ENCODE measurements around the gene TRPM3. TPM values are rescaled to one million over a fixed set of nuclear protein-coding genes. Genes with fewer than 3 reads are reported as not detected.

The TRPM3 gene
- polyA plus RNA-seq, 3 donors: not detected

- Histone ChIP-seq H3K36me3 (replicated peaks in 1 of 2; ENCODE audit: control insufficient read depth in 1 of 2, insufficient read depth in 2 of 2, low read length in 2 of 2) (no peaks in the 10 kb centered on the region), H3K4me2 (replicated peaks; ENCODE audit: extremely low read depth, low read length, poor library complexity, severe bottlenecking) (no peak overlapping the region), H3K79me2 (ENCODE audit: insufficient read depth, low read length) (no peaks in the 10 kb centered on the region), H3K27ac (ENCODE audit: low read depth in 1 of 2, low read length in 2 of 2) (no peak overlapping the region), H2AFZ (ENCODE audit: insufficient read depth, low read depth, low read length, poor library complexity, severe bottlenecking) (no peak overlapping the region), H3K4me1 (ENCODE audit: control insufficient read depth in 1 of 2, insufficient read depth in 2 of 2, low read length in 2 of 2) (peaks cover 5 to 8% of the 10 kb centered on the region in 2 donors), H3K9me3 (replicated peaks in 1 of 2; ENCODE audit: control insufficient read depth in 1 of 2, insufficient read depth in 1 of 2, low read length in 2 of 2) (no peaks in the 10 kb centered on the region), H3K9ac (ENCODE audit: insufficient read depth, low read length, poor library complexity, severe bottlenecking) (no peak overlapping the region), H4K20me1 (ENCODE audit: insufficient read depth, low read length) (no peaks in the 10 kb centered on the region), H3K4me3 (replicated peaks in 1 of 3; ENCODE audit: low read depth in 2 of 3, low read length in 3 of 3) (no peak overlapping the region), H3K27me3 (ENCODE audit: control insufficient read depth in 2 of 2, insufficient read depth in 2 of 2, low read length in 2 of 2) (peaks cover 0 to 3% of the 10 kb centered on the region in 2 donors)
- Mint-ChIP-seq H3K4me3 (no peak overlapping the region), H3K27ac (no peak overlapping the region), H3K4me1 (peaks cover 6% of the 10 kb centered on the region), H3K27me3 (ENCODE audit: low read depth in 3 of 3) (peaks cover 0 to 6% (median 5%) of the 10 kb centered on the region in 3 donors), H3K9me3 (peaks cover 0 to 6% (median 4%) of the 10 kb centered on the region in 7 donors), H3K36me3 (no peaks in the 10 kb centered on the region)
- no peak for TF ChIP-seq CTCF (IDR thresholded peaks at IDR 0.05)
- peak in 1 of 3 donors; percentile 16 for DNase-seq
- WGBS (ENCODE audit: insufficient coverage): no CpG with 5 or more reads among the region's 1 CpG
- intact Hi-C loops (cut with micrococcal nuclease): no loop called here
Observed at GRCh38 chr9:70811638-70812037, 309.8 kb downstream of the TRPM3 start.

GRCh38 chr9:70806875-70807274 is 314.5 kb downstream of the TRPM3 start:
- Histone ChIP-seq H3K9me3 (replicated peaks in 1 of 2; ENCODE audit: control insufficient read depth in 1 of 2, insufficient read depth in 1 of 2, low read length in 2 of 2) (no peaks in the 10 kb centered on the region), H3K4me1 (ENCODE audit: control insufficient read depth in 1 of 2, insufficient read depth in 2 of 2, low read length in 2 of 2) (peaks cover 5% of the 10 kb centered on the region in 2 donors), H3K36me3 (replicated peaks in 1 of 2; ENCODE audit: control insufficient read depth in 1 of 2, insufficient read depth in 2 of 2, low read length in 2 of 2) (no peaks in the 10 kb centered on the region), H3K27ac (ENCODE audit: low read depth in 1 of 2, low read length in 2 of 2) (no peak overlapping the region), H3K27me3 (ENCODE audit: control insufficient read depth in 2 of 2, insufficient read depth in 2 of 2, low read length in 2 of 2) (no peaks in the 10 kb centered on the region), H3K9ac (ENCODE audit: insufficient read depth, low read length, poor library complexity, severe bottlenecking) (no peak overlapping the region), H2AFZ (ENCODE audit: insufficient read depth, low read depth, low read length, poor library complexity, severe bottlenecking) (no peak overlapping the region), H3K4me3 (replicated peaks in 1 of 3; ENCODE audit: low read depth in 2 of 3, low read length in 3 of 3) (no peak overlapping the region), H3K79me2 (ENCODE audit: insufficient read depth, low read length) (no peaks in the 10 kb centered on the region), H4K20me1 (ENCODE audit: insufficient read depth, low read length) (no peaks in the 10 kb centered on the region), H3K4me2 (replicated peaks; ENCODE audit: extremely low read depth, low read length, poor library complexity, severe bottlenecking) (no peak overlapping the region)
- Mint-ChIP-seq H3K36me3 (no peaks in the 10 kb centered on the region), H3K4me1 (peaks cover 4% of the 10 kb centered on the region), H3K27me3 (ENCODE audit: low read depth in 3 of 3) (peaks cover 1 to 11% (median 9%) of the 10 kb centered on the region in 3 donors), H3K27ac (no peak overlapping the region), H3K9me3 (peaks cover 0 to 6% (median 2%) of the 10 kb centered on the region in 7 donors), H3K4me3 (no peak overlapping the region)
- intact Hi-C loops (cut with micrococcal nuclease): no loop called here
- DNase-seq: no peak
- no CpG with 5 or more reads among the region's 2 CpGs for WGBS (ENCODE audit: insufficient coverage)
- TF ChIP-seq CTCF (IDR thresholded peaks at IDR 0.05): no peak

Data from CD14-positive monocyte (primary cell).